Upper lobe of left lung (tissue), 6 donors: ENCODE results near the gene MAZ. TPM values are rescaled to one million over a fixed set of nuclear protein-coding genes. Genes with fewer than 3 reads are reported as not detected.

Experiments used
- ATAC-seq, 2 donors: fragments of 200-7000 bp; cut with Tn5 transposase; one replicate each; pipeline ENCODE4 v1.9.1; 2022; ENCODE audit warnings: mild to moderate bottlenecking in 2 of 2, moderate library complexity in 2 of 2; ENCODE audit not compliant: low FRiP score in 2 of 2
- DNase-seq, 2 donors: peaks; one replicate each; pipeline ENCODE4 v3.0.0-alpha.2; 2019 to 2020
- H3K27ac ChIP-seq, 4 donors: fragments of 200-600 bp; sonication (generic); one replicate each; pipeline ENCODE4 v1.5.1; 2016 to 2019
- H3K27me3 ChIP-seq, 4 donors: fragments of 200-600 bp; sonication (generic); one replicate each; pipeline ENCODE4 v1.5.1; 2017 to 2019
- H3K36me3 ChIP-seq, 4 donors: fragments of 200-600 bp; sonication (generic); one replicate each; pipeline ENCODE4 v1.5.1; 2016 to 2019
- H3K4me1 ChIP-seq, 4 donors: fragments of 200-600 bp; sonication (generic); one replicate each; pipeline ENCODE4 v1.5.1; 2018 to 2019
- H3K4me3 ChIP-seq, 4 donors: fragments of 200-600 bp; sonication (generic); one replicate each; pipeline ENCODE4 v1.5.1; 2017 to 2019; ENCODE audit warnings: mild to moderate bottlenecking in 2 of 4, moderate library complexity in 1 of 4
- H3K9me3 ChIP-seq, 4 donors: fragments of 200-600 bp; sonication (generic); one replicate each; pipeline ENCODE4 v1.5.1; 2018 to 2019
- EP300 ChIP-seq, 4 donors: sonication (generic); formaldehyde crosslinking; IDR thresholded peaks; one replicate each; pipeline ENCODE4 v1.5.1; 2017; ENCODE audit warnings: antibody characterized with exemption in 4 of 4, control low read depth in 2 of 4
- POLR2A ChIP-seq, 4 donors: fragments of 450-650 bp; IDR thresholded peaks; one replicate each; pipeline ENCODE4 v1.5.1; 2016 to 2017; ENCODE audit warnings: antibody characterized with exemption in 4 of 4, mild to moderate bottlenecking in 2 of 4
- POLR2AphosphoS5 ChIP-seq, 2 donors: sonication (generic); formaldehyde crosslinking; IDR thresholded peaks; one replicate each; pipeline ENCODE4 v1.5.1; 2017; ENCODE audit warnings: antibody characterized with exemption in 2 of 2
- WGBS, 2 donors: methylation state at CpG; one replicate each; pipeline ENCODE4 v1.1.5; 2017 to 2018; 5-methylcytosine and 5-hydroxymethylcytosine counted together
- total RNA-seq, 6 donors: library from RNA; depleted of rRNA in 4 of 6; stranded (reverse); fragments of >200 nt in 4 of 6; gene quantifications; one replicate each; pipeline versions ENCODE4 v1.1.0 to v1.2.1, GENCODE V29; 2016 to 2021
- TF ChIP-seq, protein P1 (sequence below), 6 experiments: fragments of 450-650 bp in 4 of 6; fragments of 200-600 bp in 2 of 6; sonication (generic) in 2 of 6; IDR thresholded peaks; one replicate each; pipeline ENCODE4 v1.5.1; 2016 to 2019; ENCODE audit warnings: antibody characterized with exemption in 6 of 6
- donor health status: DM: no; HTN: no; CAD: no; lungs with moderate emphysema.
- donor health status: DM: no; HTN: yes; CAD: no; lungs with severe emphysema.

MAZ gene
- total RNA-seq, 6 donors from 2014 or later: 83.7 to 232 (median 165) TPM

DNA sequence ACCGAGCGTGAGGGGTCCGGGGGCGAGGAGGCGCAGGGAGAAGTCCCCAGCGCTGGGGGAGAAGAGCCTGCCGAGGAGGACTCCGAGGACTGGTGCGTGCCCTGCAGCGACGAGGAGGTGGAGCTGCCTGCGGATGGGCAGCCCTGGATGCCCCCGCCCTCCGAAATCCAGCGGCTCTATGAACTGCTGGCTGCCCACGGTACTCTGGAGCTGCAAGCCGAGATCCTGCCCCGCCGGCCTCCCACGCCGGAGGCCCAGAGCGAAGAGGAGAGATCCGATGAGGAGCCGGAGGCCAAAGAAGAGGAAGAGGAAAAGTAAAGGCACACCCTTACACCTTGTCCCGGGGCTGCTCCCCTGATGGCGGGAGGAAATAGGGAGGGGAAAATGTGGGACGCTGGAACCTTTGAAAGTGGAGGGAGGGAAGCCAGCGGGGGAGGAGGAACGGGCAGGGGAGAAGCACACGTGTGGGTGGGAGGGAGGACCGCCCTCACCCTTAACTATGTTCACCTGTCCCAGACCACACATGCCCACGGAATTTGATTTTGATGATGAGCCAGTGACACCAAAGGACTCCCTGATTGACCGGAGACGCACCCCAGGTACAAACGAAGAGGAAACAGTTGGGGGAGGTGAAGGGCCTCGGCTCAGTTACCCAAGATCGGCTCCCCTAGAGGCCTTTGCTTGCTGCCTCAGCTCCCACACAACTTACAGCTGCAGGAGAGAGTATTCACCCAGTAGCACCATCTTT, 10.5 kb downstream of the MAZ start:
- peaks cover 0 to 4% (median 0%) of the 10 kb centered on the region in 4 donors for H3K27me3 ChIP-seq
- WGBS, 2 donors: 3 to 4% methylated on average over 30 to 37 of the region's 37 CpGs
- peaks cover 0 to 15% (median 5%) of the 10 kb centered on the region in 4 donors for H3K36me3 ChIP-seq
- peak overlapping the region; percentile 80 to 96 (median 90) for H3K27ac ChIP-seq
- ATAC-seq (peak; percentile 53 to 65), DNase-seq (peak; percentile 77 to 89)
- H3K9me3 ChIP-seq: no peaks in the 10 kb centered on the region
- TF ChIP-seq POLR2A (IDR thresholded peaks at IDR 0.05) (no peak), POLR2AphosphoS5 (IDR thresholded peaks at IDR 0.05) (peak in 1 of 2 donors; percentile 13)
- peaks cover 51 to 77% (median 59%) of the 10 kb centered on the region in 4 donors for H3K4me1 ChIP-seq
- H3K4me3 ChIP-seq: peak overlapping the region; percentile 70 to 79 (median 76)

DNA sequence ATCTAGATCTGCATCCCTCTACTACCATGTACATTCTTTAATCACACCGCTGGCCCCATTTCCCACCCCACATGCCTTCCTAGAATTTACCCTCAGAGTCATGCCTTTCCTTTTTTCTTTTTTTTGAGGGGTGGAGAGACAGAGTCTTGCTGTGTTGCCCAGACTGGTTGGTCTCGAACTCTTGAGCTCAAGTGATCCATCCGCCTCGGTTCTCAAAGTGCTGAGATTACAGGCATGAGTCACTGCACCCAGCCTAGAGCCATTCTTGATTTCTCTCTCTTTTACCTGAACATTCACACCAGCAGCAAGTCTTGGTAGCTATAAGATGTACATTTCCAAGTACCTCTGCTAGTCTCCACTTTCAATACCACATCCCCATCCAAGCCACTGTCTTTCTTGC, 11.8 kb downstream of the MAZ start:
- Histone ChIP-seq H3K27me3 (no peaks in the 10 kb centered on the region), H3K9me3 (no peaks in the 10 kb centered on the region), H3K4me3 (peak overlapping the region in 1 of 4 donors; percentile 74), H3K36me3 (peaks cover 0 to 15% (median 5%) of the 10 kb centered on the region in 4 donors), H3K4me1 (peaks cover 51 to 75% (median 60%) of the 10 kb centered on the region in 4 donors), H3K27ac (peak overlapping the region in 1 of 4 donors; percentile 94)
- TF ChIP-seq EP300 (IDR thresholded peaks at IDR 0.05): no peak
- TF ChIP-seq POLR2AphosphoS5 (IDR thresholded peaks at IDR 0.05): no peak
- no peak for TF ChIP-seq POLR2A (IDR thresholded peaks at IDR 0.05)
- TF ChIP-seq, protein P1, sequence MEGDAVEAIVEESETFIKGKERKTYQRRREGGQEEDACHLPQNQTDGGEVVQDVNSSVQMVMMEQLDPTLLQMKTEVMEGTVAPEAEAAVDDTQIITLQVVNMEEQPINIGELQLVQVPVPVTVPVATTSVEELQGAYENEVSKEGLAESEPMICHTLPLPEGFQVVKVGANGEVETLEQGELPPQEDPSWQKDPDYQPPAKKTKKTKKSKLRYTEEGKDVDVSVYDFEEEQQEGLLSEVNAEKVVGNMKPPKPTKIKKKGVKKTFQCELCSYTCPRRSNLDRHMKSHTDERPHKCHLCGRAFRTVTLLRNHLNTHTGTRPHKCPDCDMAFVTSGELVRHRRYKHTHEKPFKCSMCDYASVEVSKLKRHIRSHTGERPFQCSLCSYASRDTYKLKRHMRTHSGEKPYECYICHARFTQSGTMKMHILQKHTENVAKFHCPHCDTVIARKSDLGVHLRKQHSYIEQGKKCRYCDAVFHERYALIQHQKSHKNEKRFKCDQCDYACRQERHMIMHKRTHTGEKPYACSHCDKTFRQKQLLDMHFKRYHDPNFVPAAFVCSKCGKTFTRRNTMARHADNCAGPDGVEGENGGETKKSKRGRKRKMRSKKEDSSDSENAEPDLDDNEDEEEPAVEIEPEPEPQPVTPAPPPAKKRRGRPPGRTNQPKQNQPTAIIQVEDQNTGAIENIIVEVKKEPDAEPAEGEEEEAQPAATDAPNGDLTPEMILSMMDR (IDR thresholded peaks at IDR 0.05): no peak
- DNase-seq: no peak
- 62 to 83% methylated on average over 4 of the region's 4 CpGs for WGBS, 2 donors
- ATAC-seq: no peak

DNA sequence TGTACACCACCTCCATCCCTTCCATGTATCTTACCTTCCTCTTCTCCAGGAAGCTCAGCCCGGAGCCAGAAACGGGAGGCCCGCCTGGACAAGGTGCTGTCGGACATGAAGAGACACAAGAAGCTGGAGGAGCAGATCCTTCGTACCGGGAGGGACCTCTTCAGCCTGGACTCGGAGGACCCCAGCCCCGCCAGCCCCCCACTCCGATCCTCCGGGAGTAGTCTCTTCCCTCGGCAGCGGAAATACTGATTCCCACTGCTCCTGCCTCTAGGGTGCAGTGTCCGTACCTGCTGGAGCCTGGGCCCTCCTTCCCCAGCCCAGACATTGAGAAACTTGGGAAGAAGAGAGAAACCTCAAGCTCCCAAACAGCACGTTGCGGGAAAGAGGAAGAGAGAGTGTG, 13.2 kb downstream of the MAZ start:
- H3K4me1 ChIP-seq: peaks cover 66 to 82% (median 74%) of the 10 kb centered on the region in 4 donors
- H3K4me3 ChIP-seq: peak overlapping the region in 3 of 4 donors; percentile 72 to 82 (median 74)
- 64 to 73% methylated on average over 15 of the region's 15 CpGs for WGBS, 2 donors
- peak; percentile 65 to 67 for DNase-seq
- no peaks in the 10 kb centered on the region for H3K9me3 ChIP-seq
- H3K36me3 ChIP-seq: peaks cover 0 to 15% (median 5%) of the 10 kb centered on the region in 4 donors
- no peak for ATAC-seq
- no peaks in the 10 kb centered on the region for H3K27me3 ChIP-seq
- TF ChIP-seq POLR2AphosphoS5 (IDR thresholded peaks at IDR 0.05) (no peak), EP300 (IDR thresholded peaks at IDR 0.05) (no peak)
- TF ChIP-seq, protein P1 (IDR thresholded peaks at IDR 0.05): no peak
- peak overlapping the region; percentile 91 to 93 (median 92) for H3K27ac ChIP-seq

DNA sequence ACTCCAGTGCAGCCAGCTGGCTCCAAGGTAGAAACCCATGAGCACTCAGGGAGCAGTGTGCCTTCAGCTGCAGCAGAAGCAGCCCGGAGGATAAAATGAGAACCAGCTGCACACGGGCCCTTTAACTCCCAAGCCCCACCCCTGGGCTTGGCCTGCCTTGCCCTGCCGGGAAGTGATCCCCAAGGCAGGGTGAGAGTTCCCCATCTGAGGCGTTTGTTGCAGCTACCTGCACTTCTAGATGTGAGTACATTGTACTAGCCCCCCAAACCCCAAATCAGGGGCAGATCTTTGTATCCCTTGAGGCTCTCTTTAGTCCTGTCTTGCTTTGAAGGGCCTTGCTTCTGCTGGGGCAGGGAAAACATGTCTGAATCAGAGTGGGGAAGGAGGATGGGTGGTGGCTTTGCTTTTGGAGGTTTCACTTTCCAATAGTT, 14.0 kb downstream of the MAZ start, which contains the start of gene MVP:
Gene MVP (plus strand): TSS at position 192 of the 431 bp plus-strand sequence. CDS start 10,088 bp downstream, outside the sequence.
- TF ChIP-seq POLR2AphosphoS5 (IDR thresholded peaks at IDR 0.05) (peak; percentile 82 to 94), EP300 (IDR thresholded peaks at IDR 0.05) (peak in 1 of 4 donors; percentile 75), POLR2A (IDR thresholded peaks at IDR 0.05) (peak in 3 of 4 donors; percentile 24 to 81 (median 66))
- TF ChIP-seq, protein P1 (IDR thresholded peaks at IDR 0.05): no peak
- Histone ChIP-seq H3K4me3 (peak within 1 kb of the TSS; percentile 41 to 82 (median 73)), H3K27ac (peak within 1 kb of the TSS; percentile 91 to 93 (median 92)), H3K4me1 (peaks cover 68 to 82% (median 74%) of the 10 kb centered on the region in 4 donors), H3K36me3 (peaks cover 0 to 15% (median 5%) of the 10 kb centered on the region in 4 donors), H3K9me3 (no peaks in the 10 kb centered on the region), H3K27me3 (no peaks in the 10 kb centered on the region)
- ATAC-seq (peak; percentile 64 to 70), DNase-seq (peak; percentile 69 to 92)
- 0% methylated on average over 4 of the region's 4 CpGs for WGBS, 2 donors
